Inferior parietal cortex (tissue), 1 donor: ENCODE results near the gene CUL3.

ENCODE experiments used
- DNase-seq: peaks from one replicate; pipeline ENCODE4 v3.0.0-alpha.2; 2016; ENCODE audit errors: extremely low spot score

CUL3 gene

DNA sequence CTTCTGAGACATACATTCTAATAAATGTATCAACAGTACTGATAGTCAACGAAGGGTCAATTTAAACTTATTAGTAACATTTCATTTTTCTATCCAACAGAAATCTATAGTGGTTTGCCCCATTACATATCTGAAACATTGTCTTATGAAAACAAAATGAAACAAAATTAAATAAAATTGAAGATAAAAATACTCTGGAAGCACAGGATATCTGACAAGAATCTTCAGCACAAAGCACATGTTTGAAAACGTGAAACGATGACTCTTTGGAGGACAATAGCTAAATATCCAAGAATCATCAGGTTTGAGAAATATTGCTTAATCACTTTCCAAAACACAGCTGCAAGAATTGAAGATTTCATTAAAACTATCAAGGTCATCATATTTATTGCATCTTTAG is 112.3 kb downstream of the CUL3 start:
- no peak for DNase-seq

DNA sequence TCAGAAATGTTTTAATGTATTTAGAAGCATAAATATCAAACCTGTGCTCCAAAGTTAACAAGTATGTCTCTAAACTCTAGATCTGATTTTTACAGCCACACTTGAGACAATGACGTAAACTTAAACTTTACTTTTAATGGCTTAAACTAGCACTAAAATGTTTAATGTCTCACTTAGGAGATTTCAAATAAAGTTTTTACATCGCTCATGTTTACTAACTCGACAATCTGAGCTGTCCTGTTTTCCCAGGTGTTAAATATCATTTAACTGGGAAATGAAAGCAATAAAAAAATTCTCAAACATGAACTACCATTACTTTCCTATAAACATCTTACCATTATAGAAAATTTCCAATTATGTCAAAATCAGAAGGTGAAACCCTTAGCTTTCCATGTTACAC is 113.0 kb downstream of the CUL3 start:
- no peak for DNase-seq

DNA sequence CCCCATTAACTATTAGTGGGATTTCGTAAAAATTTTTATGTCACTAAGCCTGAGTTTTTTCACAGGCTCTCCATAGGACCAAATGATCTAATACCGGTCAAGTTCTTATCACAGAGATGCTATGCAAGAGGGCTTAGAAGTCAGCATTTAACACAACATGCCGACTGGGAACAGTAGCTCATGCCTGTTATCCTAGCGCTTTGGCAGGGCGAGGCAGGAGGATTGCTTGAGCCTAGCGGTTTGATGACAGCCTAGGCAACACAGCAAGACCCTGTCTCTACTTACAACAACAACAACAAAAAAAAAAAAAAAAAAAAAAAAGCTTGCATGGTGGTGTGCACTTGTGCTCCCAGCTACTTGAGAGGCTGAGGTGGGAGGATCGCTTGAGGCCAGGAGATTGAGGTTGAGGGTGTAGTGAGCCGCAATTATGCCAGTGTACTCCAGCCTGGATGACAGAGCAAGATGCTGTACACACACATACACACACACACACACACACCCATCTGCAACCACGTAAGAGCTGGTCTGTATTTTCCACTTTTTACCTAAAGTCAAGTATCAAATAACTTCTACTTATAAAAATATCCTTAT is 115.7 kb downstream of the CUL3 start:
- DNase-seq: no peak

DNA sequence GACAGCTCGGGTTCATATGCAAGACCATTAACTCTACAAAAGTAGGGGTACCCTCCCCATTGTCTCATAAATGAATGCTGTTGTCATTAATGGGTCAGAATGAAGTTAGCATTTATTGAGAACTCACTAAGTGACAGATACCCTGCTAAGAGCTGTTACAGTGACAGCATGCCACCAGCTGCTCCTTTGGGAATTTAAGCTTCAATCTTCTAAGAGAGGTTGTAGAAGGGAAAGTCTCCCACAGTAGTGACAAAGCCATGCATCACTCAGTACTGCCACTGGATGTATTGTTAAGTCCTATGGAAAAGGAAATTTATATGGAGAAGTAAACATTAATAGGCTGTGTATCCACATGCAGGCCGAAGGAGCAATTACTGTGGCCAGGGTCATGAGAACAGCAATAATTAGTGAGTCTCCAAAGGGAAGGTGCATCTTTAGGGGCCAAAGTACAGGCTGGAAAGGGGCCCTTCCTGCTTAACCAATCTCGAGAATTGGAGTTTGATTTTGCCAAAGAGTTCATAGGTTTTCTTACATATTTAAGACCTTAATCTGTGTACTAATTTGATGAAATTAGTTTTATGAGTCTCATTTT is 118.8 kb downstream of the CUL3 start:
- no peak for DNase-seq

DNA sequence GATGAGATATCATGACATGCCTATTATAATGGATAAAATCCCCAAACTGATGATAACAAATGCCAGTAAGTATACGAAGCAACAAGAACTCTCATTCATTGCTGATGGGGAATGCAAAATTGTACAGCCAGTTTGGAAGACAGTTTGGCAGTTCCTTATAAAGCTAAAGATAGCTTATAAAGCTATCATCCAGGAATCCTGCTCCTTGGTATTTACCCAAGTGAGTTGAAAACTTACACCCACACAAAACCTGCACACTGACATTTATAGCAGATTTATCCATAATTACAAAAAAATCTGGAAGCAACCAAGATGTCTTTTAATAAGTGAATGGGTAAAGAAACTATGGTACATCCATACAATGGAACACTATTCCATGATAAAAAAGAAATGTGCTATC is 123.8 kb downstream of the CUL3 start:
- DNase-seq: no peak

DNA sequence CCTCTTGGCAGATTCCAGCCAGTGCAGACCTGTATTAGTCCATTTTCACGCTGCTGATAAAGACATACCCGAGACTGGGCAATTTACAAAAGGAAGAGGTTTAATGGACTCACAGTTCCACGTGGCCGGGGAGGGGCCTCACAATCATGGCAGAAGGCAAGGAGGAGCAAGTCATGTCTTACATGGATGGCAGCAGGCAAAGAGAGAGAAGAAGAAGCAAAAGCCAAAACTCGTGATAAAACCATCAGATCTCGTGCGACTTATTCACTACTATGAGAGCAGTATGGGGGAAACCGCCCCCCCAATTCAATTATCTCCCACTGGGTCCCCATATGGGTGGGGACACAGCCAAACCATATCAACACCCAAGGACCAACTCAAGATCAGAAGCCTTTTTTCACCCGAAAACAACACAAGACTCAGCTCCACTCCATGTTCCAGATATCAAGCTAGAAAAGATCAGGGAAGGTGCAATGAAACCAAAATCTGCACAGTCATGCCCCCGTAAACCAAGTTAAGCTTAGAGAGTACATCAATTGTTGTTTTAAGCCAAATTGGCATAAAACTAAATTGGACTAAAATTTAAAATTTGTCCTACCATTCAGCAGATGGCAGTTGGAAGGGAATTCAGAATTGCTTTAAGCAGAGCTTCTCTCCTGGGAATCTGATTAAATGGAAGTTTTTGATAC is 127.6 kb downstream of the CUL3 start:
- no peak for DNase-seq

DNA sequence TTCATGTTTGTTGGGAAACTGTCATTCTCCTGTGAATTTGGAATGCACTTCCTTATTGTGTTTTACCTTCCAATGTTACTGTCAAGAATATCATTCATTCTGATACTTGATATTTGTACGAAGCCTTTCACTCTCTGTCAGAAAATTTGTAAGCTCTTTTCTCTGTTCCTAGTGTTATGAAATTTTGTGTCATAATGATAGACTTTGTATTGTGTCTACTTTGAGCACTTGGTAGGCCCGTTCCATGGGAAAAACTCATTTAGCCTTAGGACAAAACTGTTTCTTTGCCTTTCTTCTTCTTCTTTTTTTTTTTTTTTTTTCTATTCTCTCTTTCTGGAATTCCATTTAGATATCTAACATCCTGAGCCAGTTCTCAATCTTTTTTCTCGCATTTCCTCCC is 131.3 kb downstream of the CUL3 start:
- DNase-seq: no peak

DNA sequence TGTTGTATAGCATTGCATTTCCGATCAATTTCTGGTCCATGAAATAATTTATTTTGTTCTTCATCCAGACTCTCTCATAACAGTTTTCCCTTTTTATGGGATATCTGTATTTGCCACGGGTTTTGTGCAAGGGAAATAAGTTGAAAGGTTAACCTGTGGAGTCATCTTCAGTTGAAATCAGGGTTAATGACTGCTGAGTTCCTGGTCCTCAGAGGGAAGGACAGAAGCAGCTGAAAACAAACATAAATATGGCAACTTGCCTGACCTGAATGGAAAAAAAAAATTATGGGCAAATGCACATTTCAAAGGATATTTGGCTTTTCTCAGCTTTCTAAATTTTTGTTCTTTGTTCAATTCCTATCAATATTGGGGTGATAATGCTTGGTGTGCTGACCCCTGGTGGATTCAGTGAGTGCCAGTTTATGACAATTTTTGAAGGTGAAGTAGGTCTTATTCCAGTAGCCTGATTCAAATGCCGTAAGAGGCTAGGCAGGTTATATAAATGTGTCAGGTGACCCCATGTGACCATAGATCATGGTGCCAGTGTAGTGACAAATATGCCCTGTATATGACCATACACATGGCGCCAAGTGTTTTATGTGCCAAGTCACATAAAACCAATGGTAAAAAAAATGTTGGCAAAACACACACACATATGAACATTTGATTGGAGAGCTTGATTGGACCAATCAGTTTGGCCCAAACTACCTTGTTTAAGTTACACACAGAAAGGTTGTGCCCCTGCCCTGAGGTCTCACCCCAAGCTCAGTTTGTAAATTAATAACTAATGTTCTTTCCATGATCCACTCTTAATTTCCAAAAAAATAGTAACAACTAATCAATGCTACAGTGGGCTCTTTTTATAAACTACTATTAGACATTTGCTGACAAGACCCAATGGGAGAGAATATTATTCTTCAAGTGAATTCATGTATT is 135.7 kb downstream of the CUL3 start:
- DNase-seq: no peak

DNA sequence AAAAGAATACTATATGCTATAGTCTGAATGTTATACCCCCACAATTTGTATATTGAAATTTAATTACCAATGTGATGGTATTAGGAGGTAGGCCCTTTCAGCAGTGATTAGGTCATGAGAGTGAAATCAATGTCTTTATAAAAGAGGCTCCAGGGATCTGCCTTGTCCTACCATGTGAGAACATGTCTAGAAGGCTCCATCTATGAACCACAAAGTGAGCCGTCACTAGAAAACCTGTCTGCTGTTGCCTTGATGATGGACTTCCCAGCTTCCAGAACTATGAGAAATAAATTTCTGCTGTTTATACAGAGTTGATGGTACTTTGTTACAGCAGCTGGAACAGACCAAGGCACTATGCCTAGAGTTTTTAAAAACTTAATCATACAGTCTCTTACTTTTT is 136.9 kb downstream of the CUL3 start:
- DNase-seq: no peak

DNA sequence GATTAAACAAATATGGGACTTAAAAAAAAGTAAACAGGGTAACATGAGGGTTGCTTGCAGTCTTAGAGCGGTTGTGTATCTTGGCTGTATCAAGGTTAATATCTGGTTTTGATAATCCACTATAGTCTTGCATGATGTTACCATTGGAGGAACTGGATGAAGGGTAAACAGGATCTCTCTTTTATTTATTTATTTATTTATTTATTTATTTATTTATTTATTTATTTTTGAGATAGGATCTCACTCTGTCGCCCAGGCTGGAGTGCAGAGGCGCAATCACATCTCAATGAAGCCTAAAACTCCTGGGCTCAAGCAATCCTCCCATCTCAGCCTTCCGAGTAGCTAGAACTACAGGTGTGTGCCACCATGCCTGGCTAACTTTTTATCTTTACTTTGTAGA is 140.4 kb downstream of the CUL3 start:
- DNase-seq: no peak

DNA sequence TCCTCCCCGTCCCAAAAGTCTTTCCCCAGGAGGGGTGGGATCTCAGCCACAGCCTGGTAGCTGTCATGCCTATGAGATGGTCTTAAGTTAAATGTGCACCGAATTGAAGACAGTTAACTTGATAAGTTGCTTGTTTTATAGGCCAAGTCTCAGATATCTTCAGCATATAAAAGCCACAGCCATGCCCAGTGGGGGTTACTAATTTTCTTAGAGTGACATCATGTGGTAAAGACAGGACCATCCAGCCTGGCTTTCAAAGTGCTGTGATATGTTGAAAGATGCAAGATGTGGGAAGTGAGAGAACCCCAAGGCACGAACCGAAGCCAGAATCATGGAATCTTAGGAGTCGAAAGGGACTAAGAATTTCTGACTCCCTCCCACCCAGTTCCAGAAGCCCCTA is 141.1 kb downstream of the CUL3 start:
- DNase-seq: no peak

DNA sequence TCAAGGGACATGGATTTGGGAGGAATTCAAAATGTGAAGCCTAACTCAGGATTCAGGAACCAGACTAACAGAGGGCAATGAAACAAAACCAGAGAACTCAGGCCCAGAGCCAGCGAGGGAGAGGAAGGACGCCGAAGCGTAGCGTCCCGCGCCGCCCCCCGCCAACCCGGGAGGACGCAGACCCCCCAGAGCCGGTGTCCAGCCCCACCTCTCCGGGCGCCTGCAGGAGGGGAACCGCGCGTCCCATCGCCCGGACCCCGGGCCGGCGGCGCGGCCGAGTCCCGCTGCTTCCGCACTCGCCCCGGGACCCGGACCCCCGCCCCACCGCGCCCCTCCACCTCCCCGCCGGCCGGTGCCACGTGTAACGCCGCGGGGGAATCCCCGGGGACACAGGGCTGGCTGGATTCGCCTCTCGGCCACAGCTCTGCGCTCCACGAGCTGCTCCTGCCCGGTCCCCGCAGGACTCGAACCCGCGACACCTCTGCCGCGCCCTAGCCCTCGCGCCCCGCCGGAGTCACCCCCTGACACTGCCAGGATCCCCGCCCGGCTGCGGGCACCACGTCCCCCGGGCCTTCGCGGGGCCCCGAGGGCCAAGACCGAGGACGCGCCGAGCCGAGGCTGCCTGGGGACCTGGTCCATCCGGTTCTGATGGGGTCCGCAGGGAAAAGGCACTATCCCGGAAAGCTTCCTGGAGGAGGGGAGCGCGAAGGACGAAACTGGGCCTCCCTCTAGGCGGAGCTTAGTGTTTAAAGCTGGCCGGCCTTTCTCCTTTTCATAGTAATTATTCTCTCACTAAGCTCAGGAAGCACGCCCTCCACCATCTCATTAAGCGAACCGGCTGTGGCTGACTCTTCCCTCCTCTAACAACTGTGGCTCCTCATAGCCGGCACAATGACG is 142.8 kb downstream of the CUL3 start:
- DNase-seq: no peak

DNA sequence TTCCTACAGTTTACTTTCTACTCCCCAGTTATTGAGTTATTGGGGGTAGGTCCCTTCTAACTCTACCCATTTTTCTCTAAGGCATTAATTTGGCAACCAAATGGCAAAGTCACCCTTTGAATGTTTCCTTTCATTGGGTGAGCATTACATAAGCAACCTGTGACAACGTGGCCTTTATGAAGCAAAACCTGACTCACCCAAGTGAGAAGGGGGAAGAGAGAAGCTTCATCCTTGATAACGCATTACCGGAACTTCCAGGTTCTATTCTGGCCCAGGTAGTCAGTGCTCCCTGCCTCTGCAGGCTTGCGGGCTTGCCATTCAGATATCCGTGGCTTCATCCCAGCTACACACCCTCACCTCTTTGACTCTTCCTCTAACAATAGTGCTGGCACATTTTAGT is 144.2 kb downstream of the CUL3 start:
- DNase-seq: no peak

DNA sequence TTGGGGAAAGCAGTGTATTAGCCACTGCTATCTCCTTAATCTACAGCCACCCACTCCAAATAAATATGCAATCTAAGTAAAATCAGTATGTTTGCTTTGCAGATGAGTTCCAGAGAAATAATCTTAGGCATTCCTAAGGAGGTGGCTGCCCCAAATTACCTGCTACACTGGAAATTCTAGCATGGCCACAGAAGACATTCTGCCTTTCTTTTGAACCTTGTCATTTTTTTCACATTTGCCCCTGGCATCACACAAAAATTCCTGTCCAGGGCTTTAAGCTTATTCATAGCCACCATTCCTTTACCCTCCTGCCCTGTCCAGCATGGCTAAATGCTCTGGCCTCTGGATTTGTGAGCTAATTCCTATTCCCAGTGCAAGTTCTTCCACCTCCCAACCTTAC is 146.4 kb downstream of the CUL3 start:
- no peak for DNase-seq

DNA sequence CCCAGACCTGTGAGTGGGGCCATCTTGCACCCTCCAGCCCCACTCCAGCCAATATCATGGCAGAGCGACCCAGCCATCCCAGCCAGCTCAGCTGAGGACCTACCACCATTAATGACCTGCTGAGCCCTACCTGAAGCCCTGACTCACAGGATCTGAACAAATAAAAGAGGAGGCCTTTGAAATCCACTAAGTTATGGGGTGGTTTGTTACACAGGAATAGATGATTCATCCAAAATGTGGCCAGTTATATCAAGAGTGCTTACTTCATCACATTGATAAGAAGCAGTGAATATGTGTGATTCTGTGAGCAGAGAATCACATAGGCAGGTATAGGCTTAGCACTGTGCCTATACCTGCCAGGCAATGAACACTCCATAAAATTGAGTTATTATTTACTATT is 148.5 kb downstream of the CUL3 start:
- DNase-seq: no peak

DNA sequence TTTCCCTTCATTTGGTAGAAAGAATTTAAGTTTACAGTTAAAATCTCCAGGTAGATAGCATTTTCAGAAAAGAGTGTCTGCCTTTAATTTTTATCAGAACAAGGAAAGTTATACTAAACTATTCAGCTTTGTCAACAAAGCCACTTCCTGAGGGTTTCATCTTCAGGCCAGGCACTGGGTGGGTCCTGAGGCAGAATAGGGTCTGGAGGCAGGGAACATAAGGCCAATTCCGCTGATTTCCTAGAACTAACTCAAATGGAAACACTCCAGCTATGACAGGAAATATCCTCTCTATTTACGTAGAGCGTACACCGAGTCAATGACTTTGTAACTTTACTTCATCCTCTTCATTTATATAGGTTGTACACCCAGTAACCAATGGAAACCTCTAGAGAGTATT is 150.5 kb downstream of the CUL3 start:
- no peak for DNase-seq

DNA sequence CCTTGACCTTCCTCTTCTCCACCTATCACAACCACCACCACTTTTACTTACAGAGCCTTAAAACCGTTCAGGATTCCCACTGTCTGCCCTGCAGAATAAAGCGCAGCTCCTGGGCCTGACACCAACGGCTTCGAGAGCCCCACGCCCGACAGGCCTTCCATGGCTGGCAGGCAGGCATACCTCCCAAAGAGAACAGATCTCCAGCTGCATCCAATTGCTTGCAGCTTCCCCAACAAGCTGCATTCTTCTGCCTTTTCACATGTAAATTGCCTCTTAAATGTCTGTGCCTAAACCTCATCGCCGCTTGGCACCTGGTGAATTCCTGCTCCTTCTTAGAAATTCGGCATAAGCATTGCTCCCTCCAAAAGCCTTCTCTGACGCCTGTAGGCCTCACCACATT is 151.7 kb downstream of the CUL3 start:
- no peak for DNase-seq

DNA sequence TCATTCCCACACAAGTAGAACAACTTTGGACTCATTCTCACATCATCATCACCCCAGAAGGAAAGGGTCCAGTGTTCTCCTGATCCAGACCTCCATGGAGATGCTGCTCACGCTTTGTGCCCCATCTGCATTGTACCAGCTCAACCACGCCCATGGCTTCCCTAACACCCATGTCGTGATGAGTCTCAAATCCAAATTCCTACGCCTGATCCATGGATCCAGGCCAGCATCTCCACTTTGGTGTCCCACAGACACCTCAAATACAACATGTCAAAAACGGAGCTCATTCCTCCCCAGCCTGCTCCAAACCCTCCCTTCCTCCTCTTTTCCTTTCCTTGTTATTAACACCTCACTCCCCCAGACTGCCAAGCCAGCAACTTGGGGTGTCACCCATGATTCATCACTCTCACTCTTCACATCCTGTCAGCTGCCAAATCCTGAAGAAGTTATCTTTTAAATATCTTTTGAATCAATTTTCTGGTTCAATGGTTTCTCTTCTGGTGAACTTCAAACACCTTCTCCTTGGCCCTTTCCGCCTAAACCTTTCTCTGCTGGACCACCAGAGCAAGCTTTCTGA is 153.1 kb downstream of the CUL3 start:
- DNase-seq: no peak

DNA sequence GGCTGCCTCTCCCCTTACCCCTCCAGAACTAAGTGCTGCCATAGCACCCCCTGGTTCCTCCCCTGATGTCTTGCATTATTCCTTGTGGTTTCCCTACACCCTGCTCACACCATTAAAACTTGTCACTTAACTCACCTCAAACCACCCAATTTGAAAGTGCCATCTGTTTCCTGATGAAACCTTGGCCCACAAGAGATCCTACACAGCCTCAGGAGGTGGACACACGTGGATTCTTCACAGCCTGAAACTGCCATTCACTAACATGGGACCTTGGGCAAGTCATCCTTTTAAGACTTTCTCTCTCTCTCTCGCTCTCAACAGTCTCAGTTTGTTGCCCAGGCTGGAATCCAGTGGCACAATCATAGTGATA is 155.7 kb downstream of the CUL3 start:
- no peak for DNase-seq

DNA sequence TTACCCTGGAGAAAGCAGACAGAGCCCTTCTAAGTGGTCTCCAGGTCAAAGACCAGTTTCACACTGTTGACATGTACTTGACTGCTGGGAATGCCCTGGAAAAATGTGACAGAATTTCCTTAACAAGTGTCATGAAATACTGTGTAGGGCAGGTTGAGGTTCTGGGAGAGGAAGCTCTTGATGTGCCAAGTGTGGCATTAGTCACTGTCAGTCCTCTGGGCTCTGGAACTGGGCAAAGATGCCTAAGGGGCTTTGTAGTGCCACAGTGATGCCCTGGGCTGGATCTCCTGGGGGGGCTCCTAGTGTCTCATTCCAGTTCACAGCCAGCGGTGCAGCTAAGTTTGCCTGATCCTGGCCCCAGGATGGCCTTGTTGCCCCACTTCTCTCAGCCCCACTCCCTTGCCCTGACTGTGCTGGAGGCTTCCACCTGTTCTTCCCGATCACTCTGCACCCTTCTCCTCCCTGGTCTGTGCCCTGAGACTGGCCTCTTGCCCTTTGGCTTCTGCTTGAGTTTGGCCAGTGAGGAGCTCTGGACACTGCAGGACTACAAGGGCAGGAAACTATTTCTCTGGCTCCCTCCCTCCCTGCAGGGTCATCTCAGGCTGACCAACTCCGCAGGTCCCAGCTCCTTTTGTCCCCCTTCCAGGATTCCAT is 156.2 kb downstream of the CUL3 start:
- DNase-seq: no peak

DNA sequence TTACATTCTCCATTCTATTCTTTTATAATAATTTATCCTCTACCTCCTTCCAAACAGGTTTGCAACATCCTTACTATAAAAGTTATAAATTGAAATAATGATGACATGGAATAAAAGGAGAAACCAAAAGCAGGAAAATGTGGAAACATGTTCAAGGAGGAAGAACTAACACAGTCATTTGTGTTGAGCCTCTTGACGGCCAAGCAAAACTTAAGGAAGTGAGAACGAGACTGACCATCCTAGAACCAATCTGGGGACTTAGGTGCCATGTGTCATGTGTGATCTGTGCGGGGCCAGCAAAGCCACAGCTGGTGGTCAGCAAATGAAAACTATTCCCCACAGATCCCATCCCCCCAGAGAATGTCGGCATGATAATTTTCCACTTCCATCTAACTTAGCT is 157.7 kb downstream of the CUL3 start:
- no peak for DNase-seq
